Naive thymus-derived CD4-positive, alpha-beta T cell (primary cell): ENCODE measurements around the gene ST6GALNAC3. TPM values are rescaled to one million over a fixed set of nuclear protein-coding genes. Genes with fewer than 3 reads are reported as not detected.

Source experiments
- ATAC-seq: fragments of 150-1000 bp; cut with Tn5 transposase; 2 replicates; pipeline ENCODE4 v1.10.0; 2021; ENCODE audit warnings: mild to moderate bottlenecking, moderate library complexity
- CTCF ChIA-PET: fragments of 350-600 bp; sonication (Branson Sonifier 250); formaldehyde crosslinking; loops from one replicate; lab custom pipeline; 2021; ENCODE audit warnings: antibody characterized with exemption; lab: Charles Lee
- POLR2A ChIA-PET: fragments of 350-600 bp; sonication (Branson Sonifier 250); formaldehyde crosslinking; loops from one replicate; lab custom pipeline; 2021; ENCODE audit warnings: antibody characterized with exemption, inconsistent platforms; lab: Charles Lee
- DNase-seq, 9 donors: peaks; one replicate each; pipeline versions ENCODE4 v3.0.0 to v3.0.0-alpha.2; 2020 to 2022; ENCODE audit warnings: mixed read lengths in 1 of 9
- H3K27ac ChIP-seq: one replicate; pipeline ENCODE4 v1.7.0; 2013; ENCODE audit warnings: mild to moderate bottlenecking, low read depth, low read length, moderate library complexity
- H3K27me3 ChIP-seq, 2 donors: one replicate each; pipeline ENCODE4 v1.7.0; 2013; ENCODE audit warnings: low read length in 2 of 2, mild to moderate bottlenecking in 2 of 2, moderate library complexity in 2 of 2; ENCODE audit not compliant: control insufficient read depth in 2 of 2, insufficient read depth in 2 of 2
- H3K36me3 ChIP-seq, 3 experiments: 1 replicate in 2 of 3; 2 replicates in 1 of 3; pipeline ENCODE4 v1.7.0; 2013; ENCODE audit warnings: low read length in 3 of 3, mild to moderate bottlenecking in 3 of 3, moderate library complexity in 1 of 3; ENCODE audit not compliant: insufficient read depth in 3 of 3, control insufficient read depth in 2 of 3
- H3K4me1 ChIP-seq, 2 donors: one replicate each; pipeline ENCODE4 v1.7.0; 2013; ENCODE audit warnings: low read length in 2 of 2, mild to moderate bottlenecking in 2 of 2, moderate library complexity in 1 of 2; ENCODE audit not compliant: control insufficient read depth in 2 of 2, insufficient read depth in 2 of 2
- H3K4me3 ChIP-seq: 2 replicates; pipeline ENCODE4 v1.7.0; 2013; ENCODE audit warnings: mild to moderate bottlenecking, low read length
- H3K9me3 ChIP-seq, 3 experiments: 1 replicate in 2 of 3; 2 replicates in 1 of 3; pipeline ENCODE4 v1.7.0; 2013; ENCODE audit warnings: low read length in 3 of 3; ENCODE audit not compliant: control insufficient read depth in 2 of 3
- H3K27ac Mint-ChIP-seq, 9 donors: one replicate each; pipeline ENCODE4 v1.8.0; 2020 to 2022; ENCODE audit warnings: mixed read lengths in 9 of 9, mild to moderate bottlenecking in 8 of 9, moderate library complexity in 5 of 9, inconsistent platforms in 2 of 9
- H3K27me3 Mint-ChIP-seq, 5 donors: one replicate each; pipeline ENCODE4 v1.8.0; 2021 to 2022; ENCODE audit warnings: mixed read lengths in 5 of 5, mild to moderate bottlenecking in 1 of 5
- H3K36me3 Mint-ChIP-seq, 5 donors: one replicate each; pipeline ENCODE4 v1.8.0; 2020 to 2022; ENCODE audit warnings: mixed read lengths in 5 of 5, mild to moderate bottlenecking in 3 of 5, inconsistent platforms in 1 of 5
- H3K4me1 Mint-ChIP-seq, 7 donors: one replicate each; pipeline ENCODE4 v1.8.0; 2020 to 2022; ENCODE audit warnings: mixed read lengths in 7 of 7, mild to moderate bottlenecking in 3 of 7, inconsistent platforms in 1 of 7
- H3K4me3 Mint-ChIP-seq, 10 donors: one replicate each; pipeline ENCODE4 v1.8.0; 2020 to 2022; ENCODE audit warnings: mild to moderate bottlenecking in 10 of 10, mixed read lengths in 10 of 10, moderate library complexity in 6 of 10, inconsistent platforms in 2 of 10
- H3K9me3 Mint-ChIP-seq, 11 donors: one replicate each; pipeline ENCODE4 v1.8.0; 2020 to 2022; ENCODE audit warnings: mixed read lengths in 11 of 11, mild to moderate bottlenecking in 4 of 11, inconsistent platforms in 1 of 11, moderate library complexity in 1 of 11
- intact Hi-C, 2 donors: fragments of 100-400 bp; cut with micrococcal nuclease; formaldehyde crosslinking; loops; one replicate each; pipeline ENCODE4 v1.15.1; 2023
- polyA plus RNA-seq, 2 donors: library from polyadenylated mRNA; unstranded; fragments of 300-500 nt; fragmentation: Illumina TruSeq; gene quantifications; one replicate each; pipeline ENCODE4 v1.2.3, GENCODE V29; 2021
- total RNA-seq, 6 experiments: library from RNA in 5 of 6; stranded (reverse) in 5 of 6; gene quantifications; 1 replicate in 5 of 6; 2 replicates in 1 of 6; pipeline ENCODE4 v1.2.3 and lab custom pipeline; 2021 to 2026

The ST6GALNAC3 gene
- total and polyA plus RNA-seq, 7 experiments from 2014 or later = 0.17 to 4.8 (median 2.1) TPM; not detected in 1

GRCh38 chr1:76379506-76379905, 305.0 kb downstream of the ST6GALNAC3 start:
- Mint-ChIP-seq H3K4me3 (no peak overlapping the region), H3K36me3 (peaks cover 0 to 13% (median 0%) of the 10 kb centered on the region in 5 donors), H3K27ac (peak overlapping the region in 1 of 9 donors; percentile 64), H3K9me3 (no peaks in the 10 kb centered on the region), H3K4me1 (no peaks in the 10 kb centered on the region), H3K27me3 (peaks cover 0 to 3% (median 0%) of the 10 kb centered on the region in 5 donors)
- Histone ChIP-seq H3K27me3 (no peaks in the 10 kb centered on the region), H3K9me3 (no peaks in the 10 kb centered on the region), H3K36me3 (no peaks in the 10 kb centered on the region), H3K4me1 (no peaks in the 10 kb centered on the region), H3K4me3 (no peak overlapping the region), H3K27ac (no peak overlapping the region)
- ATAC-seq (no peak), DNase-seq (no peak)
- ChIA-PET POLR2A (no interaction called here), CTCF (no interaction called here)
- intact Hi-C loops = no loop called here

- Histone ChIP-seq H3K36me3 (no peaks in the 10 kb centered on the region), H3K4me1 (no peaks in the 10 kb centered on the region), H3K27ac (no peak overlapping the region), H3K9me3 (no peaks in the 10 kb centered on the region), H3K27me3 (no peaks in the 10 kb centered on the region), H3K4me3 (no peak overlapping the region)
- ChIA-PET CTCF (interaction anchor here (0.6 kb wide), 1 partner anchor 150 kb away, joined by 3 read pairs; no protein-coding TSS in a partner anchor), POLR2A (interaction anchor here (0.7 kb wide), 1 partner anchor 652 kb away, joined by 3 read pairs; no protein-coding TSS in a partner anchor)
- ATAC-seq = no peak
- H3K4me1 Mint-ChIP-seq = no peaks in the 10 kb centered on the region
- peaks cover 0 to 10% (median 0%) of the 10 kb centered on the region in 5 donors for H3K36me3 Mint-ChIP-seq
- H3K27me3 Mint-ChIP-seq = peaks cover 0 to 3% (median 0%) of the 10 kb centered on the region in 5 donors
- no peak for DNase-seq
- no peak overlapping the region for H3K4me3 Mint-ChIP-seq
- no peaks in the 10 kb centered on the region for H3K9me3 Mint-ChIP-seq
- intact Hi-C loops = no loop called here
- H3K27ac Mint-ChIP-seq = no peak overlapping the region
Observed at GRCh38 chr1:76381450-76382097, 307.0 kb downstream of the ST6GALNAC3 start.

GRCh38 chr1:76388261-76388660, 313.7 kb downstream of the ST6GALNAC3 start:
- ATAC-seq (no peak), DNase-seq (no peak)
- no peak overlapping the region for H3K4me3 Mint-ChIP-seq
- Histone ChIP-seq H3K36me3 (no peaks in the 10 kb centered on the region), H3K9me3 (no peaks in the 10 kb centered on the region), H3K27ac (no peak overlapping the region), H3K4me3 (no peak overlapping the region), H3K27me3 (no peaks in the 10 kb centered on the region), H3K4me1 (no peaks in the 10 kb centered on the region)
- ChIA-PET CTCF (no interaction called here), POLR2A (no interaction called here)
- H3K36me3 Mint-ChIP-seq = no peaks in the 10 kb centered on the region
- intact Hi-C loops = no loop called here
- no peaks in the 10 kb centered on the region for H3K27me3 Mint-ChIP-seq
- H3K4me1 Mint-ChIP-seq = peaks cover 0 to 12% (median 5%) of the 10 kb centered on the region in 7 donors
- peaks cover 0 to 3% (median 0%) of the 10 kb centered on the region in 11 donors for H3K9me3 Mint-ChIP-seq
- H3K27ac Mint-ChIP-seq = no peak overlapping the region

- CTCF ChIA-PET = no interaction called here
Observed at GRCh38 chr1:76390456-76390855, 315.9 kb downstream of the ST6GALNAC3 start.

GRCh38 chr1:76395059-76395458, 320.5 kb downstream of the ST6GALNAC3 start:
- H3K4me3 ChIP-seq = no peak overlapping the region
- no peaks in the 10 kb centered on the region for H3K27me3 ChIP-seq
- H3K4me1 Mint-ChIP-seq = no peaks in the 10 kb centered on the region
- H3K4me1 ChIP-seq = no peaks in the 10 kb centered on the region
- H3K27me3 Mint-ChIP-seq = no peaks in the 10 kb centered on the region
- DNase-seq = no peak
- ChIA-PET CTCF (no interaction called here), POLR2A (no interaction called here)
- no peak for ATAC-seq
- H3K27ac ChIP-seq = no peak overlapping the region
- intact Hi-C loops = no loop called here
- H3K4me3 Mint-ChIP-seq = no peak overlapping the region
- H3K36me3 ChIP-seq = no peaks in the 10 kb centered on the region
- H3K27ac Mint-ChIP-seq = no peak overlapping the region
- H3K36me3 Mint-ChIP-seq = no peaks in the 10 kb centered on the region
- peaks cover 0 to 2% (median 0%) of the 10 kb centered on the region in 11 donors for H3K9me3 Mint-ChIP-seq
- H3K9me3 ChIP-seq = no peaks in the 10 kb centered on the region

More at GRCh38 chr1:76390456-76390855, 315.9 kb downstream of the ST6GALNAC3 start:
- intact Hi-C loops = no loop called here
- Histone ChIP-seq H3K9me3 (no peaks in the 10 kb centered on the region), H3K27ac (no peak overlapping the region), H3K36me3 (no peaks in the 10 kb centered on the region), H3K27me3 (no peaks in the 10 kb centered on the region), H3K4me3 (no peak overlapping the region), H3K4me1 (no peaks in the 10 kb centered on the region)
- DNase-seq = no peak
- H3K4me3 Mint-ChIP-seq = no peak overlapping the region
- peaks cover 0 to 12% (median 5%) of the 10 kb centered on the region in 7 donors for H3K4me1 Mint-ChIP-seq
- H3K9me3 Mint-ChIP-seq = peaks cover 0 to 3% (median 0%) of the 10 kb centered on the region in 11 donors
- H3K36me3 Mint-ChIP-seq = no peaks in the 10 kb centered on the region
- no peak overlapping the region for H3K27ac Mint-ChIP-seq
- POLR2A ChIA-PET = no interaction called here
- no peaks in the 10 kb centered on the region for H3K27me3 Mint-ChIP-seq
- no peak for ATAC-seq

- ChIA-PET CTCF (no interaction called here), POLR2A (no interaction called here)
- intact Hi-C loops = no loop called here
- ATAC-seq (no peak), DNase-seq (no peak)
- Histone ChIP-seq H3K36me3 (no peaks in the 10 kb centered on the region), H3K27me3 (no peaks in the 10 kb centered on the region), H3K27ac (no peak overlapping the region), H3K4me1 (no peaks in the 10 kb centered on the region), H3K4me3 (no peak overlapping the region), H3K9me3 (no peaks in the 10 kb centered on the region)
- Mint-ChIP-seq H3K27ac (no peak overlapping the region), H3K4me1 (no peaks in the 10 kb centered on the region), H3K9me3 (peaks cover 0 to 14% (median 7%) of the 10 kb centered on the region in 11 donors), H3K27me3 (peaks cover 0 to 4% (median 0%) of the 10 kb centered on the region in 5 donors), H3K4me3 (no peak overlapping the region), H3K36me3 (peaks cover 0 to 19% (median 0%) of the 10 kb centered on the region in 5 donors)
Observed at GRCh38 chr1:76402128-76402527, 327.6 kb downstream of the ST6GALNAC3 start.

- Mint-ChIP-seq H3K36me3 (peaks cover 0 to 12% (median 0%) of the 10 kb centered on the region in 5 donors), H3K4me3 (no peak overlapping the region), H3K27ac (no peak overlapping the region), H3K4me1 (no peaks in the 10 kb centered on the region), H3K27me3 (peaks cover 0 to 4% (median 0%) of the 10 kb centered on the region in 5 donors), H3K9me3 (no peaks in the 10 kb centered on the region)
- Histone ChIP-seq H3K36me3 (no peaks in the 10 kb centered on the region), H3K4me1 (no peaks in the 10 kb centered on the region), H3K4me3 (no peak overlapping the region), H3K27ac (no peak overlapping the region), H3K9me3 (no peaks in the 10 kb centered on the region), H3K27me3 (no peaks in the 10 kb centered on the region)
- no peak for ATAC-seq
- ChIA-PET CTCF (no interaction called here), POLR2A (no interaction called here)
- intact Hi-C loops = no loop called here
- DNase-seq = no peak
Observed at GRCh38 chr1:76408303-76408702, 333.8 kb downstream of the ST6GALNAC3 start.
